GM18505 (cell line): ENCODE data around the gene MSI2.
A peak's percentile ranks its signal among the peaks of the same experiment; 100 is the strongest.
"Not testable (repeated sequence)": the region's sequence is repeated elsewhere in the genome, so short reads cannot be mapped to it uniquely, and the experiment has no call there.

Source experiments
- ATAC-seq: cut with Tn5 transposase; IDR thresholded peaks from one replicate; pipeline ENCODE4 v1.9.1; 2021; ENCODE audit not compliant: unreplicated experiment
- POLR2A ChIP-seq: IDR thresholded peaks from 4 replicates; pipeline ENCODE4 v1.6.1; 2011; ENCODE audit warnings: borderline replicate concordance; ENCODE audit not compliant: insufficient read depth, insufficient read length; ENCODE audit errors: extremely low read depth

MSI2 gene

DNA sequence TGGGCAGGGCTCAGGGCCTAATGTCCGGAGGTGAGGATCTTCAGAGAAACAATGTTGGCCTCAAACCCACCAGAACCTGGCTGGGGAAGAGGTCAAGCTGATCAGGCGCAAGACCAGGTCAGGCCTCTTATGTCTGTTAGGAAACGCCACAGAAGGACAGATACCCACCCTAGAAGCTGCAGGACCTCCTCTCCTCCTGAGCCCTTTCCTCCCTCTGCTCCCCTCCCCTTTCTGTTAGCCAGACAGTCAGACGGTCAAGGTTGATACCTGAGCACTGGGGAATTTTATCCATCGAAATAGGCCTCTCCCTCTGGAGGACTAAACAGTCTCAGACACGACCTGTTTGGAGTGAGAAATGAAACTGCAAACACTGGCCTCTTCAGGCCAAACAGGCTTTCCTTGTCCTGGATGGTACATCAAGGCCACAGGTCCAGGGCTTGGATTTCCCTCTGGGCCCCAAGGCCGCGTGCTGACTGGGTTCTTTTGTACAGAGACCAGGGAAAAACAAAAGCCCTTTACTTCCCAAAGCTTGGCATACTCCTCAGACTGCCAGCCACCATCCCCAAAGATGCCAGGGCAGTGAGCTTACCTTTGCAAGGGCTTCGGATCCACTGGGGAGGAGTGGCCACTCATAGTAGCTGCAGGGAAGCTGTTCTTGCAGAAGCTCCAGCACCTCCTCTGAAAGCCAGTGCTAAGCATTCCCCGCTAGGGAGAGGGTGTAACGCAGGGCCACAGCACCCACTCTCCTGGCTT is 353.0 kb downstream of the MSI2 start:
- no peak for TF ChIP-seq POLR2A
- ATAC-seq = no peak

DNA sequence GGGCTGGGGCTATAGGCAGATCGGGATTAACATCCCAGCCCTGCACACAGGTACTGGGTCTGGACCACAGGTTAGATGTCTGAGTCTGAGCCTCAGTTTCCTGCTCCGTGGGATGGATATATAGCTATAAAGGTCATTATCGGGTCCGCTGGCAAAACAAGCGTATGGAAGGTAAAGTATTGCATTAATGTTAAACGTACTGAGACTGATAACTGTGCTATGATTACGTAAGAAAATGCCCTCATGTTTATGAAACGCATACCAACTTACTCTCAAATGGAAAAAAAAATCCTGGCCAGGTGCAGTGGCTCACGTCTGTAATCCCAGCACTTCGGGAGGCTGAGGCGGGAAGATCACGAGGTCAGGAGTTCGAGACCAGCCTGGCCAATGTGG is 353.6 kb downstream of the MSI2 start:
- ATAC-seq = no peak
- TF ChIP-seq POLR2A = no peak

DNA sequence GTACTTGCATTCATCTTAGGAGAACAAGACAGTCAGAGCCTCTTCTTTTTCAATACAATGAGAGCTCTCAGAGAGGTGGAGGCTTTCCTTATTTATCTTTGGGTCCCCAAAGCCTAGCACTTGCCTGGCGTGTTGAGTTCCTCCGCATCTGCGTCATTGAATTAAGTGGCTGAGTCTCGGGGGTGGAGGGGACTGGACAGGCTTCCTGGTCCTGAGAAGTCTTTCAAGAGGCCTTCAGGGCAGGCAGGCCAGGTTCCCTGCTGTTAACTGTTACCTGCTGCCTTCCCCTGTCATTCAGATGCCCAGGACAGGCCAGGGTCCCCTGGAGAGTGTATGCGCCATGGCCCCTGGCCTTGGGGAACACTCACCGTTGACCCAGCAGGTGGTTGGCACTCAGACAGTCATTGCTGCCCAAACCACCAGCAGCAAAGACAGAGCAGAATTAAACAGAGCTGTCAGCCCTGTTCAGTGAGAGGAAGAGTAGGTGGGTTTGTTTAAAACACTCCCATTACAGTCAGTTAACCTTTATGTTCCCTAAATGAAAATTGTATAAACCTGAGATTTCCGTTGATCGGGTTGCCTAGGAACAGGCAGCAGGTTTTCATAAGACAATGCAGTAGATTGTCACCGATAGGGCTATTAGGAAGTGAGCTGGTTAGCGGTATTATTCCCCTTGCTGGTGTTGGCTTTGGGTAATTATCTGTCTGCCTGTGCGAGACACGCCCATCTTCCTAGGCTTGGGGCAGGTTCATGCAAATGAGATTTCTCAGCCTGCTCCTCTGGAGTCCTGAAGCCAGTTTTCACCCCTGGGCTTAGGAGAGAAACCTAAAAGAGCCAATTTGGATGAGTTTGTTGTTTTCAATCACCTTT is 356.1 kb downstream of the MSI2 start:
- no peak for ATAC-seq
- no peak for TF ChIP-seq POLR2A

DNA sequence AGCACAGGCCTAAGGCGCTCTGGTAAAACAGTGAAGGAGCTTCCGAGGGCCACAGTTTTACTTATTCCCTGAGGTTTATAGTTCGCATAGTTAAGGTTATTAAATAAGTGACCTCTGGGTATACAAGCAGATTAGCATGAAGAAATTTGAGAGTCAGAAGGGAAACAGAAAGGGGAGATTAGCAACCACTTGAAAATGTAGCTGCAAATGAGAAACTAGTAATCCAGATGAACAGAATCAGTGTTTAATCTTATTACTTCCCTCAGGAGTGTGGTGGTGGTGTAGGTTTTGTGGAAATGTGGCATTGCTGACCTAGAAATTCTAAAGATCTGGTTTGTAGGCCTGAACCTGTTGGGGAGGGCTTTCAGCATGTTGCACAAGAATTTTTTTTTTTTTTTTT is 358.4 kb downstream of the MSI2 start:
- TF ChIP-seq POLR2A = no peak
- no peak for ATAC-seq

DNA sequence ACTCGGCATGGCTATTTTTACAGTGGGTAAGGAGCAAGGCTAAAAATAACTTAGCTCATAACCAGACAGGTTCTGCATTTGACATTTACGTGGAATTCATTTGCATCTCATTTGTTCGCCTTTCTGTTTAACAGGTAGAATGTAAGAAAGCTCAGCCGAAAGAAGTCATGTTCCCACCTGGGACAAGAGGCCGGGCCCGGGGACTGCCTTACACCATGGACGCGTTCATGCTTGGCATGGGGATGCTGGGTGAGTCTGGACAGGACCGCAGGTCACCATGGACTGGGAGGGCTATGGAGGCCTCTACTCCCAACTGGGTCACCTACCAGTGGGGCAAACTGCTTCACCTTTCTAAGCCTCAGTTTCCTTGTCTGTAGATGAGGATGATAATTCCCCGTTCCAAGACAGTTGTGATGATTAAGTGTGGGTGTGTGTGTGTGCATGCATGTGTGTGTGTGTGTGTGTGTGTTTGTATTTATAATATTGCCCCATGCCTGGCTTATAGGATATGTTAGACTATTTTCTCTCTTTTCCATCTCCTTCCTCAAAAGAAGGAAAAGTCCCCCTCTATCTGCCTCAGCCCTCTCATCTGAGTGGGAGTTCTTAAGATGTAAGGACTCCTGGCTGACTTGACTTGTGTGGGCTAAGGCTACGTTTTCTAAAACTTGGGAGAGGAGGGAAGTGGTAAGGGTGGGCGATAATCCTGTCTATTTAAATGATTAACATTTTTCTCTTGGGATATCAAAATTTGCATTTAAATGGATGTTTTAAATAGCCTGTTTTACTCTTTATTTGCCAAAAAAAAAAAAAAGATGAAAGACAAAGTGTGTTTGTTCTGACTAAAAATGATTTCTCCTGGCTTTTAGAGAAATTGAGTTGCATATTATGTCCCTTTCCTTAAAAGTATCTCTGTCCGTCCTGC is 359.8 kb downstream of the MSI2 start:
- no peak for TF ChIP-seq POLR2A
- no peak for ATAC-seq

DNA sequence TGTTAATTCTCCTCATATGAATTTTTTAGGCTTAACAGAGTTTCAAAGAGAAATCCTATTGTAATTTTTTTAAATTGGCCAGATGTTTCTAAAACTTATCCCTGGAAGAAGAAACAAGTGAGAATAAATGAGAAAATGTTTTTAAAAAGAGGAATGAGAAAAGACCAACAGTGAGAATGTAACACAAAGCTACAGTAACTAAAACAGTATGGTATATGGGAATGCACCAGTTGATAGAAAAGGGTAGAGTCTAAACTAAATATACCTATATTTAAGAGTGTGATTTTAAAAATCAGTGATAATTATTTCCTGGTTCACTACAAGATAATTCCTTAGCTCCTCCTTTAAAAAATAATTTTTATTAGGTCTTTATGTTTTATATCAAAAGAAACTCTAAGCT is 360.9 kb downstream of the MSI2 start:
- TF ChIP-seq POLR2A = no peak
- ATAC-seq = no peak

DNA sequence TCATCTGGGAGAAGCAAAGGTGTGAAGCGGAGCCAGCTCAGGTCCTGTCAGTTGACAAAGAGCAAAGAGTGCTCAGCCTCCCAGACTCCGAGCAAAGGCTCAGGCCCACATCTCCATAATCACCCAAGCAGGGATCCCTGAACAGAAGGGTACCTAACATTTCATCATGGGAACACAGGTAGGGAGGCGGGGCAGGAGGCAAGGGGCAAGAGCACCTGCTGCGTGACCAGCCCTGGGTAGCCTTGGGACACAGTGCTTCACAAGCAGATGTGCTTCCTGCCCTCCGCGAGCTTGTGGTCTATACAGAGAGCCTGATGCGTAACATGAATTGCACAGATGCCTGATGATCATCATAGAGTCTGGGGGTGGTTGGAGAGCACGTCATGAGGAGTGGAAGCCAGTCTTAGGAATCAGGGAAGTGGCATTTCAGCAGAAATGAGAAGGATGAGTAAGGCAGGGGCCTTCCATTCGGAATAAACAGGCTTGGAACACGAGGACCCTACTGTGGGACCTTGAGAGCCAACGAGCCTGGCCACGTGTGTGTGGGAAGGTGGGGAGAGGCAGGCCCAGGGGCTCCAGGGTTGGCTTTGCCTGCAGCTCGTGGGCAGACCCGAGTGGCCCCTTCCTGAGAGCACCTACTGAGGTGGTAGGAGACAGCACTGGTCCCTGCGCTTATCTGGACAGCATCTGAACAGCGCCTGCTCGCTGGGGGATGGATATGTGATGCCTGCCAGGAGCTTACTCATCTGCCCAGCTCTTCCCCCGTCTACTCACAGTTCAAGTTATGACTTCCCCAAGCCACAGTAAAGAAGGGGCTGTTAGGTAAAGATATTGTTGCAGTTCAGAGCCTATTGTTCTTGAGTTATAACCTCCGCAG is 363.0 kb downstream of the MSI2 start:
- TF ChIP-seq POLR2A = no peak
- no peak for ATAC-seq

DNA sequence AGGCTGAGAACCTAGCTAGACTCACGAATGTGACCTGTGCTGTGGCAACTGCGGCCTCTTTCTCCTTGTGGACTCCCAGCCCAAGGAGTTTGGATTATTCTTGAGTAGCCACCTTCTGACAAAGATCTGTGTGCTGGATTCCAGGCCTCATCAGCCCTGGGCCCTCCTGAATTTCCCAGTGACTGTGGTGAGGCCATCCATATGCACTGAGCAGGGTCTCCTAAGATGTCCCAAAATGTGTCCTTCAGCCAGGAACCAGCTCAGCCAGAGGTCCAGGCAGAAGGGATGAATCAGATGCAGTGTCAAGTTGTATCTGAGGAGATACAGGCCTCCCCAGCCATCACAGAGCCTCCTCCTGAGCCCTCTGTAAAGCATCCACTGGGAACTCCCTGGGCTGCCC is 364.3 kb downstream of the MSI2 start:
- TF ChIP-seq POLR2A = no peak
- ATAC-seq = no peak

DNA sequence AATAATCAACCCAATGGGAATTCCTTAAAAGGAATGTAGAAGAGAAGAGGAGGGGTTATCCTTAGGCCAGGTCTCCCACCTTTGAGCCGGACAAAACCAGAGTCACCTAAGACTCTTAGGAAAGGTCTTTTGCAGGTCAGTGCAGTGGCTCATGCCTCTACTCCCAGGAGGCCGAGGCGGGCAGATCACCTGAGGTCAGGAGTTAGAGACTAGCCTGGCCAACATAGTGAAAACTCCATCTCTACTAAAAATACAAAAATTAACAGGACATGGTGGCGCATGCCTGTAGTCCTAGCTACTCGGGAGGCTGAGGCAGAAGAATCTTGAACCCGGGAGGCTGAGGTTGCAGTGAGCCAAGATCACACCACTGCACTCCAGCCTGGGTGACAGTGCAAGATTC is 365.5 kb downstream of the MSI2 start:
- not testable (repeated sequence) for ATAC-seq

DNA sequence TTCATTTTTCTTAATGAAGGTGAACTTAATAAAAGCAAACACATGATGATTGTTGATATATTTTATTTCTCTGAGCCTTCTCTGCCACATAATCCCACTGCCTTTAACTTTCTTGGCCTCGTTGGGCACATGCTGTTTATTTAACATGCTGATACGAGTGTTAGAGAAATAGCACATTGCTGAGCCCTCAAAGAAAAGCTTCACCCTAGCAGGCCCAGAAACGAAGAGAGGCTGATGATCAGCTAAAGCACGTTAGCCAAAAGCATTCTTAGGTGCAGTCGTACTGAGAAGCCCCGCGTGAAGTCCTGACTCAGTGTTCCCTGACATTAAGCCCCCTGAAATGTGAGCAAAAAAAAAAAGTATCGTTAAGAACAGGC is 366.0 kb downstream of the MSI2 start:
- no peak for TF ChIP-seq POLR2A
- no peak for ATAC-seq

DNA sequence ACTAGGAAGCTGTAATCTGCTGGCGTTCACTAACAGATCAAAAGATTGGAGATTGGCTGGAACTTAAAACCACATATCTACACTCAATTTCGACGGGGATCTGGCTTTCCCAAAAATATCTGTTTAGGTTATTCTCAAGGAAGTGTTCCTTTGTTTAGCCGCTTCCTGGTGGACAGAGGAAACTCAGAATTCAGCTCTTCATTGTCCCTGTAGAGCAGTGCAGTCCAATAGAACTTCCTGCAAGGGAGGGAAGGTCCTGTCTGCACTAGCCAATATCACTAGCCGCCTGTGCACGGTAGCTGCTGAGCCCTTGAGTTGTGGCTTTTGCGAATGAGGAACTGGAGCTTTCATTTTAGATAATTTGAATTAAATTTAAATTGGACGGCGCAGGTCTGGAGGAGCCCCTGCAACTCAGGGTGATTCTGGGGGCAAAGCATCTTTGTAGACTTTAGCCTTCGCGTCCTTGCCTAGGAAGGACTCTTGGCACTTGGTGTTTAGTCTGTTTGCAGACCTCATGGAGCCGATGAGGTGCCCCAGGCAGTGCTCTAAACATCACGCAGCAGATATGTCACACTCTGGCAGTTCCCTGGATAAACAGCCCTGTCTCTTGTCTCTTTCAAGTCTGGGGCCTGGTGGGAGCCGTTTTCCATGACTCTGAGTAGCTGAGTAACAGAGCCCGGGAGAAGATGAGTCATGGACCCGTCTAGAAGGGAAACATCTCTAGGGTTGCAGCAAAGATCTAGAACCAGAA is 366.5 kb downstream of the MSI2 start:
- peak; percentile 74 for ATAC-seq
- no peak for TF ChIP-seq POLR2A

DNA sequence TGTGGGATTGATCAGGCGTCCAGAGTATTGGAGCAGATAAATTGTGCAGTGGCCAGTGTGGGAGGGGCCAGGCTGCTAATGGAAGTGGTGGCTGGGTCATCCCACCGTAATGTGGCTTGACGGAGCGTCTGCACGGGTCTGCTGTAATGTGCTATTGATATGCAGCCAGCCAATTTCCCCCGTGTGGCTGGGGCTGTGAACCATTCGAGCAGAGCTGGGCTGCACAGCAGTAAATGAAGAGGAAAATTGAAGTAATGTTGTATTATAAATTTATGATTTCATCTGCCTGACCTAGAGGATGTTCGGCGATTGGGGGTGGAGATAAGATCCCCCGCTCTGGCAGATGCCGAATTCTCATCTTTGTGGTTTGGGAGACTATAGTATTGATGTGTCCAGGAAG is 367.3 kb downstream of the MSI2 start:
- TF ChIP-seq POLR2A = no peak
- no peak for ATAC-seq
